Neural cell (in vitro differentiated cells): Measurements from ENCODE around the gene KRTAP10-7.

Experiments used
- EP300 ChIP-seq: fragments of 450-650 bp; conservative IDR thresholded peaks from 2 replicates; pipeline ENCODE4 v1.6.1; 2014; ENCODE audit warnings: antibody characterized with exemption, mild to moderate bottlenecking, moderate library complexity; ENCODE audit not compliant: poor library complexity, severe bottlenecking
- EZH2 ChIP-seq: fragments of 200-600, 300-800 bp; shearing (Covaris generic), sonication (generic); IDR thresholded peaks from 2 replicates; pipeline ENCODE4 v1.6.1; 2014; ENCODE audit warnings: antibody characterized with exemption, low read length, borderline replicate concordance, mild to moderate bottlenecking; ENCODE audit not compliant: insufficient read depth, poor library complexity, severe bottlenecking

- TF ChIP-seq EP300 = no peak
- no peak for TF ChIP-seq EZH2
Measured at GRCh38 chr21:44632067-44632466, 31.7 kb downstream of the KRTAP10-7 start.
